ENCODE data around the gene DND1. TPM values are rescaled to one million over a fixed set of nuclear protein-coding genes. Genes with fewer than 3 reads are reported as not detected.
A peak's percentile ranks its signal among the peaks of the same experiment; 100 is the strongest.

DND1 gene
- total RNA-seq, 1 donor from 2014 or later, result 1.9 TPM

DNA sequence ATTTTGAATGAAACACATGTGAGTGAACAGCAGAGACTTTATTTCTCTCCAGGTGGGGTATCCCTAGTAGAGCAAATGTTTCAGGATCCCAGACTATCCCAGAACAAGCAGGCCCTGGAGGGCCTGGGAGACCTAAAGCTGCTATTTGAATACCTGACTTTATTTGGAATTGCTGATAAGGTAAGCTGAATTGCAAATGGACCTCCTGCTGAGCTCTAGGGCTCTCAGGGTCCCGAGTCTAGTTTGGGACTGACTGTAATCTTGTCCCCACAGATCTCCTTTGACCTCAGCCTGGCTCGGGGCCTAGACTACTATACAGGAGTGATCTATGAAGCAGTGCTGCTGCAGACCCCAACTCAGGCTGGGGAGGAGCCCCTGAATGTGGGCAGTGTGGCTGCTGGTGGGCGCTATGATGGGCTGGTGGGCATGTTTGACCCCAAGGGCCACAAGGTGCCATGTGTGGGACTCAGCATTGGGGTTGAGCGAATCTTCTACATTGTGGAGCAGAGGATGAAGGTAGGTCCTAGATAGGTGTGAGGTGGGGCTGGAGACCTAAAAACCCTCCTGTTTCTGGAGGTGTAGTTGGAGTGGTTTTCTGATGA, 23.6 kb upstream of the DND1 start:
- TF ChIP-seq, protein P1, sequence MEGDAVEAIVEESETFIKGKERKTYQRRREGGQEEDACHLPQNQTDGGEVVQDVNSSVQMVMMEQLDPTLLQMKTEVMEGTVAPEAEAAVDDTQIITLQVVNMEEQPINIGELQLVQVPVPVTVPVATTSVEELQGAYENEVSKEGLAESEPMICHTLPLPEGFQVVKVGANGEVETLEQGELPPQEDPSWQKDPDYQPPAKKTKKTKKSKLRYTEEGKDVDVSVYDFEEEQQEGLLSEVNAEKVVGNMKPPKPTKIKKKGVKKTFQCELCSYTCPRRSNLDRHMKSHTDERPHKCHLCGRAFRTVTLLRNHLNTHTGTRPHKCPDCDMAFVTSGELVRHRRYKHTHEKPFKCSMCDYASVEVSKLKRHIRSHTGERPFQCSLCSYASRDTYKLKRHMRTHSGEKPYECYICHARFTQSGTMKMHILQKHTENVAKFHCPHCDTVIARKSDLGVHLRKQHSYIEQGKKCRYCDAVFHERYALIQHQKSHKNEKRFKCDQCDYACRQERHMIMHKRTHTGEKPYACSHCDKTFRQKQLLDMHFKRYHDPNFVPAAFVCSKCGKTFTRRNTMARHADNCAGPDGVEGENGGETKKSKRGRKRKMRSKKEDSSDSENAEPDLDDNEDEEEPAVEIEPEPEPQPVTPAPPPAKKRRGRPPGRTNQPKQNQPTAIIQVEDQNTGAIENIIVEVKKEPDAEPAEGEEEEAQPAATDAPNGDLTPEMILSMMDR (IDR thresholded peaks at IDR 0.05), result no peak

DNA sequence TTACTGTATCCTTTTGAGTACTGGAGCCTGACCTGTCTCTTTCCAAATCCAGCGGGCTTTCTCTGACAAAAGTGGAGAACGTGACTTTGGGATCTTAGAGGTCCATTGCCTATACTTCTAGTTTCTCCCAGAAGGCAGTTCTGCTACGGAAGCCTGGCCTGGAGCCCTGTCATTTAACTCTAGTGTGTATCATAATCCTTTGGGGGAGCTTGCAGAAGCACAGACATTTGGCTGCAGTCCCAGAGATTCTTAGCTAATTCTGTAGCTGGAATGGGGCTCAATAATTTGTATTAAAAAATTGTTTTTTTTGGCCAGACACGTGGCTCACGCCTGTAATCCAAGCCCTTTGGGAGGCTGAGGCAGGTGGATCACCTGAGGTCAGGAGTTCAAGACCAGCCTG, 20.9 kb upstream of the DND1 start:
- Mint-ChIP-seq H3K4me3 (ENCODE audit: unreplicated experiment) (no peak overlapping the region), H3K4me1 (ENCODE audit: unreplicated experiment) (peaks cover 28% of the 10 kb centered on the region), H3K9me3 (ENCODE audit: unreplicated experiment) (no peaks in the 10 kb centered on the region), H3K36me3 (ENCODE audit: unreplicated experiment) (peaks cover 32% of the 10 kb centered on the region), H3K27ac (ENCODE audit: unreplicated experiment) (no peak overlapping the region), H3K27me3 (ENCODE audit: unreplicated experiment) (no peaks in the 10 kb centered on the region)
- TF ChIP-seq, protein P1 (IDR thresholded peaks at IDR 0.05), result no peak
- no peak for DNase-seq (ENCODE audit: extremely low spot score, unreplicated experiment)

More for the DNA sequence above, 23.6 kb upstream of the DND1 start:
- peaks cover 24% of the 10 kb centered on the region for H3K4me1 Mint-ChIP-seq (ENCODE audit: unreplicated experiment)
- peaks cover 35% of the 10 kb centered on the region for H3K36me3 Mint-ChIP-seq (ENCODE audit: unreplicated experiment)
- DNase-seq (ENCODE audit: extremely low spot score, unreplicated experiment), result no peak
- no peaks in the 10 kb centered on the region for H3K9me3 Mint-ChIP-seq (ENCODE audit: unreplicated experiment)
- H3K27ac Mint-ChIP-seq (ENCODE audit: unreplicated experiment), result no peak overlapping the region
- no peak overlapping the region for H3K4me3 Mint-ChIP-seq (ENCODE audit: unreplicated experiment)
- no peaks in the 10 kb centered on the region for H3K27me3 Mint-ChIP-seq (ENCODE audit: unreplicated experiment)

GRCh38 chr5:140690941-140691924, 17.9 kb upstream of the DND1 start, which contains the start of the genes HARS1 and HARS2:
TSS of gene HARS1 (minus strand) at chr5:140691370. CDS start at chr5:140691304, 66 bp downstream.
TSS of gene HARS2 (plus strand) at chr5:140691455. CDS start at chr5:140691649, 194 bp downstream.
- H3K27ac Mint-ChIP-seq (ENCODE audit: unreplicated experiment), result peak within 1 kb of the TSS; percentile 97

DNA sequence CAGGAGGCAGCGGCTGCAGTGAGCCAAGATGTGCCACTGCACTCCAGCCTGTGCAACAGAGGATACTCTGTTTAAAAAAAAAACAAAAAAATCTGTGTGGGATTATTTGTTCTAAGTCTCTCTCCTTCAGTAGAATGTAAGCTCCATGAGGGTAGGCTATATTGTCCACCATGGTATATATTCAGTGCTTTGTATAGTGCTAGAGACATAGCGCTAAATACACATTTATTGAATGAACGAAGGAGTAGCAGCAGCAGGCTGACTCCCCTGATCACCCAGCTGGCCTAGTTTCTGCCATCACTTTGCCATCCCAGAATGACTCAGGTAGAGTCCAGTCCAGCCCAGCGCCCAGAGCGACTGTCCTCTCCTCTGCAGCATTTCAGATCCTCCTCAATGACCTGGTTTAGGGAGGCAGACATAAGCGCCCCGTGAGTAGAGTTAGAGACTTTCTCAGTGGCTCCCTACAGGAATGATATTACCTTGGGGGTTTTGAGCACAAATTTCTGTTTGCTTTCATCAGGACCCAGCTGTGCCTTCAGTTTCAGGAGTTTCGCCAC, 17.1 kb upstream of the DND1 start:
- H3K27me3 Mint-ChIP-seq (ENCODE audit: unreplicated experiment), result no peaks in the 10 kb centered on the region
- peaks cover 31% of the 10 kb centered on the region for H3K4me1 Mint-ChIP-seq (ENCODE audit: unreplicated experiment)
- H3K4me3 Mint-ChIP-seq (ENCODE audit: unreplicated experiment), result peak overlapping the region; percentile 98
- H3K36me3 Mint-ChIP-seq (ENCODE audit: unreplicated experiment), result peaks cover 11% of the 10 kb centered on the region
- H3K27ac Mint-ChIP-seq (ENCODE audit: unreplicated experiment), result peak overlapping the region; percentile 97
- DNase-seq (ENCODE audit: extremely low spot score, unreplicated experiment), result no peak
- no peaks in the 10 kb centered on the region for H3K9me3 Mint-ChIP-seq (ENCODE audit: unreplicated experiment)
- TF ChIP-seq, protein P1 (IDR thresholded peaks at IDR 0.05), result no peak

More at GRCh38 chr5:140690941-140691924, 17.9 kb upstream of the DND1 start, which contains the start of the genes HARS1 and HARS2:
- TF ChIP-seq, protein P1 (IDR thresholded peaks at IDR 0.05), result peak; percentile 8
- peaks cover 18% of the 10 kb centered on the region for H3K36me3 Mint-ChIP-seq (ENCODE audit: unreplicated experiment)
- peak within 1 kb of the TSS; percentile 98 for H3K4me3 Mint-ChIP-seq (ENCODE audit: unreplicated experiment)
- no peaks in the 10 kb centered on the region for H3K27me3 Mint-ChIP-seq (ENCODE audit: unreplicated experiment)
- peak; percentile 95 for DNase-seq (ENCODE audit: extremely low spot score, unreplicated experiment)
- peaks cover 31% of the 10 kb centered on the region for H3K4me1 Mint-ChIP-seq (ENCODE audit: unreplicated experiment)
- no peaks in the 10 kb centered on the region for H3K9me3 Mint-ChIP-seq (ENCODE audit: unreplicated experiment)
